ENCODE data around the gene PHACTR3. TPM values are rescaled to one million over a fixed set of nuclear protein-coding genes. Genes with fewer than 3 reads are reported as not detected.

Gene PHACTR3
- total and polyA plus RNA-seq, 2 of the 8 experiments (the other 6 are each of a cell fraction or from before 2014, with no cell fraction given): 0.05 to 0.13 TPM

DNA sequence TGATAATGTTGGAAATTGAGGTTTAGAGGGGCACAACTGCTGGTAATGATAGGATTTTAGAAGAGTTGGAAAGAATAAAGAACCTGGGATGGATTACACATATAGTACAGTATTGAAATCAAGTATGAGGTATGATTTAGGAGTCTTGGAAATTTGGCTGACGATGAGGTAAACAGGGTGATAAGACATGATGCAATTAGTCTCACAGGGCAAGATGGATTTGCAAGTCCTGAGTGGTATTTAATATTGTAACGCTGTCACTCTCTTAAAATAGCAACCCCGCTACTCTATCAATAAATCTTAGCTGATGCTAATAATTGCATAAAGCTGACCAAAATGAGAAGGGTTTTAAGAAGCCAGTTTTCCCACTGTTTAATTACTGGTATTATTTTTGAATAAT, 258.7 kb downstream of the PHACTR3 start:
- DNase-seq (ENCODE audit: low read depth in 1 of 2, low spot score in 2 of 2): no peak
- H3K9me3 ChIP-seq (ENCODE audit: insufficient read depth in 2 of 2, low read depth in 1 of 2, low read length in 1 of 2): peaks cover 46 to 47% of the 10 kb centered on the region in 2 experiments
- ChIA-PET POLR2A (ENCODE audit: partially characterized antibody) (no interaction called here), CTCF (ENCODE audit: partially characterized antibody) (no interaction called here)
- H3K23me2 ChIP-seq (ENCODE audit: low read depth, low read length): no peaks in the 10 kb centered on the region
- H3K27me3 ChIP-seq (replicated peaks in 1 of 4; ENCODE audit: control insufficient read depth in 3 of 4, extremely low read depth in 1 of 4, insufficient read depth in 3 of 4, low read length in 3 of 4): no peaks in the 10 kb centered on the region
- H2BK120ac ChIP-seq (replicated peaks; ENCODE audit: low read depth, low read length): no peak overlapping the region
- no peak overlapping the region for H3K27ac ChIP-seq (ENCODE audit: low read depth, low read length)
- no peak for FAIRE-seq
- TF ChIP-seq RAD21 (IDR thresholded peaks at IDR 0.05 in 1 of 2, conservative IDR thresholded peaks at IDR 0.05 in 1 of 2; ENCODE audit: low read depth in 2 of 2, low read length in 2 of 2): no peak
- no peak for TF ChIP-seq EZH2 (IDR thresholded peaks at IDR 0.05; ENCODE audit: low read depth, low read length, severe bottlenecking)
- no peak for TF ChIP-seq NRF1 (IDR thresholded peaks at IDR 0.05; ENCODE audit: low read depth, low read length)
- no peak for TF ChIP-seq PHF8 (conservative IDR thresholded peaks at IDR 0.05; ENCODE audit: low read depth, low read length)
- no peak for TF ChIP-seq JUN (IDR thresholded peaks at IDR 0.05; ENCODE audit: low read depth, low read length)
- no peak for TF ChIP-seq RFX5 (IDR thresholded peaks at IDR 0.05; ENCODE audit: borderline replicate concordance, low read depth, low read length)
- TF ChIP-seq CHD1 (IDR thresholded peaks at IDR 0.05; ENCODE audit: low read depth, low read length): no peak
- no peak for TF ChIP-seq ZNF274 (IDR thresholded peaks at IDR 0.05; ENCODE audit: borderline replicate concordance, extremely low read depth, low read length)
- no peak for TF ChIP-seq RXRA (IDR thresholded peaks at IDR 0.05; ENCODE audit: insufficient read depth, low read depth, low read length)
- no peak for TF ChIP-seq GTF2F1 (IDR thresholded peaks at IDR 0.05; ENCODE audit: borderline replicate concordance, low read depth, low read length)
- TF ChIP-seq SRF (IDR thresholded peaks at IDR 0.05; ENCODE audit: low read depth, low read length): no peak
- no peak for TF ChIP-seq KDM5A (IDR thresholded peaks at IDR 0.05; ENCODE audit: low read length)
- no peak for TF ChIP-seq CBX8 (IDR thresholded peaks at IDR 0.05; ENCODE audit: borderline replicate concordance, low read depth, low read length)
- TF ChIP-seq RBBP5 (IDR thresholded peaks at IDR 0.05; ENCODE audit: borderline replicate concordance, low read depth, low read length): no peak
- no peak for TF ChIP-seq BACH1 (IDR thresholded peaks at IDR 0.05; ENCODE audit: low read length)
- WGBS, 2 experiments (ENCODE audit: extremely low coverage in 1 of 2, insufficient coverage in 1 of 2, insufficient read length in 1 of 2, insufficient replicate concordance in 2 of 2, low coverage in 1 of 2, low lambda C conversion rate in 2 of 2, missing lambda C conversion rate in 1 of 2): 75% methylated on average over 3 of the region's 3 CpGs; no CpG with 5 or more reads in 1 of the 2 experiments
- H4K20me1 ChIP-seq (replicated peaks in 1 of 2; ENCODE audit: control insufficient read depth in 1 of 2, insufficient read depth in 2 of 2, low read length in 2 of 2): no peaks in the 10 kb centered on the region
- H2BK5ac ChIP-seq (ENCODE audit: low read depth, low read length): no peak overlapping the region
- H2BK20ac ChIP-seq (ENCODE audit: low read length): no peak overlapping the region
- H4K91ac ChIP-seq (replicated peaks; ENCODE audit: insufficient read length, low read length): no peak overlapping the region
- no peak overlapping the region for H2AFZ ChIP-seq (ENCODE audit: low read length)
- H2AK5ac ChIP-seq (ENCODE audit: low read depth, low read length): no peak overlapping the region
- no peak overlapping the region for H3K23ac ChIP-seq (ENCODE audit: insufficient read length)
- H3K79me1 ChIP-seq (ENCODE audit: low read depth, low read length): no peaks in the 10 kb centered on the region
- no peak overlapping the region for H3K18ac ChIP-seq (ENCODE audit: extremely low read depth, low read length)
- no peak overlapping the region for H4K5ac ChIP-seq (ENCODE audit: insufficient read length, low read depth, low read length)
- no peak overlapping the region for H3K56ac ChIP-seq (replicated peaks; ENCODE audit: insufficient read length, low read depth, low read length)
- no peaks in the 10 kb centered on the region for H3K4me1 ChIP-seq (replicated peaks in 1 of 4; ENCODE audit: control insufficient read depth in 3 of 4, insufficient read depth in 4 of 4, low read length in 3 of 4)
- H3K4me3 ChIP-seq (ENCODE audit: extremely low read depth in 1 of 4, insufficient read depth in 2 of 4, low read depth in 3 of 4, low read length in 4 of 4): no peak overlapping the region
- H3K36me3 ChIP-seq (ENCODE audit: control insufficient read depth in 2 of 4, insufficient read depth in 4 of 4, low read length in 3 of 4): no peaks in the 10 kb centered on the region
- no peak overlapping the region for H2BK15ac ChIP-seq (ENCODE audit: low read length)
- no peak overlapping the region for H3K14ac ChIP-seq (ENCODE audit: insufficient read length)
- no peaks in the 10 kb centered on the region for H3K79me2 ChIP-seq (ENCODE audit: control insufficient read depth in 1 of 2, insufficient read depth in 2 of 2, low read length in 2 of 2)
- H4K8ac ChIP-seq (ENCODE audit: extremely low read depth, insufficient read depth, low read length): no peak overlapping the region
- H2BK12ac ChIP-seq (ENCODE audit: low read depth, low read length): no peak overlapping the region
- H3K4ac ChIP-seq (replicated peaks; ENCODE audit: insufficient read length, low read depth, low read length): no peak overlapping the region
- H3K9ac ChIP-seq (replicated peaks in 1 of 4; ENCODE audit: extremely low read depth in 1 of 4, low read depth in 3 of 4, low read length in 3 of 4): no peak overlapping the region
- no peak overlapping the region for H3K4me2 ChIP-seq (ENCODE audit: insufficient read depth in 1 of 2, low read depth in 2 of 2, low read length in 2 of 2)
